ENCODE data around the gene ANKRD11.

DNA sequence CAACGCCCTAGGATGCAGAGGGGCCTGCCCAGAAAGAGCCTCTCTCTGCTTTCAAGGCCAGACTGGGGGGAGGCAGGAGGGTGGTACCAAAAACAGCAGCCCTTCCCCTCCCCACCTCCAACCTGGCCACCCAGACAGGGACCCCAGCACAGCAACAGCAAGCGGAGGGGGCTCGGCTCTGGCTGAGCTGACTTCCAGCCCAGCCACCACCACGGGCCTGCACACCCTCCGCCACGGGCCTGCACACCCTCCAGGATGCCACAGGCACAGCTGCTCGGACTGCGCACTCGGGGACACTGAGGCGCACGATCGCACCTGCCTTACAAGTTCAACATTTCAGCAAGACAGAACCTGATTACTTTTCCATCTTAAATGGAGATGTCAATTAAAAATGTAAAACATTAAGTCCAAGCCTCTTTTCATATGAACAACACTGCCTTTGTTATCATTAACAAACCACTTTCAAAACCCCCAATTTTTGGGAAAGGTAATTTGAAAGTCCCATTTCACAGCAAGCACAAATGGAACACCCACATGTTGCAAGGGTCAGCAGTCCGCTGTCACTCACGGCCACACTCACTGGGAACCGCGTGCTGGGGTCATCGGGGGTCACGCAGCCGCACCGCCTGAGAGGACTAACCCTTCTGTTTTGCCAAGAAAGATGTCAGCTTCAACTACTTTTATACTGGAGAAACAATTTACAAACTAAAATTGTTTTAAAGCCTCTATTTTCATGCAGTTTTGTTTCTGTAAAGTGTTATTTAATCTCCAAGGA is 76.4 kb downstream of the ANKRD11 start:
- TF ChIP-seq, protein P1, sequence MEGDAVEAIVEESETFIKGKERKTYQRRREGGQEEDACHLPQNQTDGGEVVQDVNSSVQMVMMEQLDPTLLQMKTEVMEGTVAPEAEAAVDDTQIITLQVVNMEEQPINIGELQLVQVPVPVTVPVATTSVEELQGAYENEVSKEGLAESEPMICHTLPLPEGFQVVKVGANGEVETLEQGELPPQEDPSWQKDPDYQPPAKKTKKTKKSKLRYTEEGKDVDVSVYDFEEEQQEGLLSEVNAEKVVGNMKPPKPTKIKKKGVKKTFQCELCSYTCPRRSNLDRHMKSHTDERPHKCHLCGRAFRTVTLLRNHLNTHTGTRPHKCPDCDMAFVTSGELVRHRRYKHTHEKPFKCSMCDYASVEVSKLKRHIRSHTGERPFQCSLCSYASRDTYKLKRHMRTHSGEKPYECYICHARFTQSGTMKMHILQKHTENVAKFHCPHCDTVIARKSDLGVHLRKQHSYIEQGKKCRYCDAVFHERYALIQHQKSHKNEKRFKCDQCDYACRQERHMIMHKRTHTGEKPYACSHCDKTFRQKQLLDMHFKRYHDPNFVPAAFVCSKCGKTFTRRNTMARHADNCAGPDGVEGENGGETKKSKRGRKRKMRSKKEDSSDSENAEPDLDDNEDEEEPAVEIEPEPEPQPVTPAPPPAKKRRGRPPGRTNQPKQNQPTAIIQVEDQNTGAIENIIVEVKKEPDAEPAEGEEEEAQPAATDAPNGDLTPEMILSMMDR (IDR thresholded peaks at IDR 0.05; ENCODE audit: low read length): no peak
- TF ChIP-seq EZH2 (optimal IDR thresholded peaks at IDR 0.05; ENCODE audit: low read depth, low read length): no peak
- no peak for TF ChIP-seq EZH2phosphoT487 (IDR thresholded peaks at IDR 0.05; ENCODE audit: low read length)

All from MM.1S (cell line).